Measurements from ENCODE around the gene GAB2.

GRCh38 chr11:78170413-78170812, 247.2 kb downstream of the GAB2 start:
- TF ChIP-seq CTCF (IDR thresholded peaks at IDR 0.05) (no peak), EP300 (IDR thresholded peaks at IDR 0.05) (no peak), POLR2A (IDR thresholded peaks at IDR 0.05) (no peak)
